ENCODE results near the gene RARB. TPM values are rescaled to one million over a fixed set of nuclear protein-coding genes. Genes with fewer than 3 reads are reported as not detected.

RARB gene
- total RNA-seq, 1 experiment from 2014 or later = not detected

DNA sequence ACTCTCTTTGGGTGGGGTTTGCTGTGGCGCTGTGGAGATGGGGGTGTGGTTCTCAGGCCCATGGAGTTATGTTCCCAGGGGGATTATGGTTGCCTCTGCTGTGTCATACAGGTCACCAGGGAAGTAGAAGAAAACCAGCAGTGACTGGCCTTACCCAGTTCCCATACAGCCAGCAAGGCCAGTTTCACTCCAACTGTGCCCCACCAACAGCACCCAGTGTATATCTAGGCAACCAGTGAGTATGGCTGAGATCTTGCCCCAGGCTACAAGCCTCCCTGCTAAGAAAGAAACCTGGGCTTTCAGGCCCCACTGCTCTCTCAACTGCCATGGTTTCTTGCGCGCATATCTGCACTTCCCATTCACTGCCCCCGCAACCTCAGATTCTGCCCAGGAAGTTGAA, 31.4 kb upstream of the RARB start:
- POLR2A ChIA-PET (ENCODE audit: unreplicated experiment) = no interaction called here

DNA sequence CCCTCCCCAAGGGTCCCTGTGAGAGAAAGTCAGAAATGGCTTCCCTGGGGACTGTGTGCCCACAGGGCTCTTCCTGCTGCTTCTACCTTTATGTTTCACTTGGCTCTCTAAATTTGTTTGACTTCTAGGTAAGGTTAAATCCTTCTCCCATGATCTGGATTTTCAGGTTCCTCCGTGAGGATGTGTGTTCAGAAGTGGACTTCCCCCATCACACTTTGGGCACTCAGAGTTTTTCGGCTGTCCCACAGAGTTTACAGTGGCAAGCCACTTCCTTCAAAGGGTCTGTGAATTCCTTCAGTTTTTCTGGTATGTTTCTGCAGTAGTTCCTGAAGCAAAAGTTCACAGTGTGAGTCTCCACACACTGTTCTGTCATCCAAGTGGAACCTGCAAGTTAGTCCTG, 30.9 kb upstream of the RARB start:
- H3F3A ChIP-seq (ENCODE audit: low read length, unreplicated experiment) = no peaks in the 10 kb centered on the region
- TF ChIP-seq EZH2phosphoT487 (IDR thresholded peaks at IDR 0.05; ENCODE audit: borderline replicate concordance, low read length) = no peak
- TF ChIP-seq, protein P1, sequence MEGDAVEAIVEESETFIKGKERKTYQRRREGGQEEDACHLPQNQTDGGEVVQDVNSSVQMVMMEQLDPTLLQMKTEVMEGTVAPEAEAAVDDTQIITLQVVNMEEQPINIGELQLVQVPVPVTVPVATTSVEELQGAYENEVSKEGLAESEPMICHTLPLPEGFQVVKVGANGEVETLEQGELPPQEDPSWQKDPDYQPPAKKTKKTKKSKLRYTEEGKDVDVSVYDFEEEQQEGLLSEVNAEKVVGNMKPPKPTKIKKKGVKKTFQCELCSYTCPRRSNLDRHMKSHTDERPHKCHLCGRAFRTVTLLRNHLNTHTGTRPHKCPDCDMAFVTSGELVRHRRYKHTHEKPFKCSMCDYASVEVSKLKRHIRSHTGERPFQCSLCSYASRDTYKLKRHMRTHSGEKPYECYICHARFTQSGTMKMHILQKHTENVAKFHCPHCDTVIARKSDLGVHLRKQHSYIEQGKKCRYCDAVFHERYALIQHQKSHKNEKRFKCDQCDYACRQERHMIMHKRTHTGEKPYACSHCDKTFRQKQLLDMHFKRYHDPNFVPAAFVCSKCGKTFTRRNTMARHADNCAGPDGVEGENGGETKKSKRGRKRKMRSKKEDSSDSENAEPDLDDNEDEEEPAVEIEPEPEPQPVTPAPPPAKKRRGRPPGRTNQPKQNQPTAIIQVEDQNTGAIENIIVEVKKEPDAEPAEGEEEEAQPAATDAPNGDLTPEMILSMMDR (conservative IDR thresholded peaks at IDR 0.05; ENCODE audit: low read depth, low read length) = no peak
- no peak overlapping the region for H3K4me3 ChIP-seq (ENCODE audit: low read length)
- H3K9me3 ChIP-seq (ENCODE audit: low read length) = no peaks in the 10 kb centered on the region
- H4K20me1 ChIP-seq (ENCODE audit: low read length) = no peaks in the 10 kb centered on the region
- DNase-seq (no peak), ATAC-seq (no peak)
- H3K27ac ChIP-seq (ENCODE audit: low read length) = no peak overlapping the region
- no peak overlapping the region for H2AFZ ChIP-seq (ENCODE audit: low read length)
- H3K27me3 ChIP-seq (ENCODE audit: low read length) = no peaks in the 10 kb centered on the region
- no peak overlapping the region for H3K9ac ChIP-seq (ENCODE audit: low read length)
- H3K36me3 ChIP-seq (ENCODE audit: low read depth, low read length) = no peaks in the 10 kb centered on the region
- H3K4me2 ChIP-seq (ENCODE audit: low read length) = no peak overlapping the region
- BruUV-seq (replicated peaks) = no TSS peak
- H3K9me2 ChIP-seq (replicated peaks; ENCODE audit: low read length) = no peaks in the 10 kb centered on the region
- CTCF ChIA-PET = no interaction called here
- intact Hi-C loops (cut with micrococcal nuclease) = no loop called here
- POLR2A ChIA-PET (ENCODE audit: unreplicated experiment) = no interaction called here
- no peaks in the 10 kb centered on the region for H3K79me2 ChIP-seq (ENCODE audit: low read length)
- no peaks in the 10 kb centered on the region for H3K4me1 ChIP-seq (ENCODE audit: insufficient read depth, low read length)

More for the DNA sequence above, 31.4 kb upstream of the RARB start:
- H2AFZ ChIP-seq (ENCODE audit: low read length) = no peak overlapping the region
- H4K20me1 ChIP-seq (ENCODE audit: low read length) = no peaks in the 10 kb centered on the region
- no peaks in the 10 kb centered on the region for H3F3A ChIP-seq (ENCODE audit: low read length, unreplicated experiment)
- DNase-seq (no peak), ATAC-seq (no peak)
- H3K79me2 ChIP-seq (ENCODE audit: low read length) = no peaks in the 10 kb centered on the region
- CTCF ChIA-PET = no interaction called here
- no peak overlapping the region for H3K4me2 ChIP-seq (ENCODE audit: low read length)
- intact Hi-C loops (cut with micrococcal nuclease) = no loop called here
- no peak for TF ChIP-seq EZH2 (IDR thresholded peaks at IDR 0.05; ENCODE audit: low read length, unreplicated experiment)
- no peak for TF ChIP-seq EZH2phosphoT487 (IDR thresholded peaks at IDR 0.05; ENCODE audit: borderline replicate concordance, low read length)
- TF ChIP-seq, protein P1 (conservative IDR thresholded peaks at IDR 0.05; ENCODE audit: low read depth, low read length) = no peak
- H3K27ac ChIP-seq (ENCODE audit: low read length) = no peak overlapping the region
- no peaks in the 10 kb centered on the region for H3K9me2 ChIP-seq (replicated peaks; ENCODE audit: low read length)
- H3K36me3 ChIP-seq (ENCODE audit: low read depth, low read length) = no peaks in the 10 kb centered on the region
- H3K9ac ChIP-seq (ENCODE audit: low read length) = no peak overlapping the region
- no TSS peak for BruUV-seq (replicated peaks)
- H3K4me3 ChIP-seq (ENCODE audit: low read length) = no peak overlapping the region
- no peaks in the 10 kb centered on the region for H3K27me3 ChIP-seq (ENCODE audit: low read length)
- H3K9me3 ChIP-seq (ENCODE audit: low read length) = no peaks in the 10 kb centered on the region
- H3K4me1 ChIP-seq (ENCODE audit: insufficient read depth, low read length) = no peaks in the 10 kb centered on the region

DNA sequence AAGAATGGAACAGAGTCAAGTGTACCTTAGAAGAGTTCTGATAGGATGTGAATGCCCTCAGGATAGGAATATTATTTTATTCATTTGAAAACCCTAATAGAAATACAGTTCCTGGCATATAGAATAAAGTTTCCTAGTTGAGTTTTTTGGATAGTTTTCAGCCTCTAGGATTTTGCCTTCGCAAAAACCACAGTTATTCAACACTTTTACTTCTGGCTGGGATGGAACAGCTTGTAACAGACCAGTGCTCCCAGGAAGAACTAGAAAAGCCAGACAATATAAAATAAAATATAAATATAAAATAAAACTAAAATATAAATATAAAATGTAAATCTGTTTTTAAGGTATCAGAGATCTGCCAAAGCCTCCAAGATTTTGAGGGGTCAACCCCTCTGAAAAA, 27.5 kb upstream of the RARB start:
- no peak for DNase-seq
- TF ChIP-seq EZH2phosphoT487 (IDR thresholded peaks at IDR 0.05; ENCODE audit: borderline replicate concordance, low read length) = no peak
- TF ChIP-seq EZH2 (IDR thresholded peaks at IDR 0.05; ENCODE audit: low read length, unreplicated experiment) = no peak
- TF ChIP-seq, protein P1 (conservative IDR thresholded peaks at IDR 0.05; ENCODE audit: low read depth, low read length) = no peak
- no TSS peak for BruUV-seq (replicated peaks)
- no peak overlapping the region for H3K9ac ChIP-seq (ENCODE audit: low read length)
- POLR2A ChIA-PET (ENCODE audit: unreplicated experiment) = no interaction called here
- intact Hi-C loops (cut with micrococcal nuclease) = no loop called here
- H3K27me3 ChIP-seq (ENCODE audit: low read length) = no peaks in the 10 kb centered on the region
- no peak overlapping the region for H3K4me2 ChIP-seq (ENCODE audit: low read length)
- H3K4me3 ChIP-seq (ENCODE audit: low read length) = no peak overlapping the region
- no peak overlapping the region for H3K27ac ChIP-seq (ENCODE audit: low read length)
- H2AFZ ChIP-seq (ENCODE audit: low read length) = no peak overlapping the region
- no peak for ATAC-seq
- H3K9me2 ChIP-seq (replicated peaks; ENCODE audit: low read length) = no peaks in the 10 kb centered on the region
- no peaks in the 10 kb centered on the region for H3K79me2 ChIP-seq (ENCODE audit: low read length)
- H4K20me1 ChIP-seq (ENCODE audit: low read length) = no peaks in the 10 kb centered on the region
- no peaks in the 10 kb centered on the region for H3K9me3 ChIP-seq (ENCODE audit: low read length)
- CTCF ChIA-PET = no interaction called here
- H3F3A ChIP-seq (ENCODE audit: low read length, unreplicated experiment) = no peaks in the 10 kb centered on the region
- H3K4me1 ChIP-seq (ENCODE audit: insufficient read depth, low read length) = no peaks in the 10 kb centered on the region
- H3K36me3 ChIP-seq (ENCODE audit: low read depth, low read length) = no peaks in the 10 kb centered on the region

All from PC-3 (cell line).